HEK293 (cell line): ENCODE results near the gene PARK7.
A peak's percentile ranks its signal among the peaks of the same experiment; 100 is the strongest.

Source experiments
- CTCF ChIA-PET: fragments of 350-600 bp; formaldehyde crosslinking; extraction: SDS; loops from one replicate; lab custom pipeline; 2021; ENCODE audit warnings: antibody characterized with exemption; lab: Yijun Ruan, JAX
- POLR2A ChIA-PET: fragments of 300-600 bp; formaldehyde crosslinking; extraction: SDS; loops from one replicate; lab custom pipeline; 2020; ENCODE audit warnings: antibody characterized with exemption, inconsistent platforms; lab: Yijun Ruan, JAX
- H3K27ac ChIP-seq: fragments of 200-500 bp; sonication (Bioruptor generic); 2 replicates; pipeline ENCODE4 v1.5.1; 2014; ENCODE audit warnings: low read depth, low read length, control low read depth, inconsistent platforms; ENCODE audit errors: extremely low read depth
- H3K36me3 ChIP-seq, 2 experiments: fragments of 200-500 bp in 1 of 2; sonication (Bioruptor generic) in 1 of 2; 1 replicate in 1 of 2; 2 replicates in 1 of 2; pipeline ENCODE4 v1.5.1; 2014 to 2017; ENCODE audit warnings: inconsistent platforms in 2 of 2, low read length in 2 of 2; ENCODE audit not compliant: control insufficient read depth in 2 of 2, insufficient read depth in 1 of 2
- H3K4me1 ChIP-seq: fragments of 200-500 bp; sonication (Bioruptor generic); 2 replicates; pipeline ENCODE4 v1.5.1; 2014; ENCODE audit warnings: mild to moderate bottlenecking, low read length, inconsistent platforms; ENCODE audit not compliant: control insufficient read depth, insufficient read depth
- H3K4me3 ChIP-seq: 2 replicates; pipeline ENCODE4 v1.5.1; 2011; ENCODE audit warnings: low read depth, mild to moderate bottlenecking, control low read depth, low read length, moderate library complexity
- H3K9me3 ChIP-seq: fragments of 200-500 bp; sonication (Bioruptor generic); 2 replicates; pipeline ENCODE4 v1.5.1; 2014; ENCODE audit warnings: low read depth, low read length, inconsistent platforms; ENCODE audit not compliant: control insufficient read depth, insufficient read depth
- ATF2 ChIP-seq: fragments of 450-650 bp; formaldehyde crosslinking; IDR thresholded peaks from 2 replicates; pipeline ENCODE4 v1.5.1; 2016; ENCODE audit warnings: missing biosample characterization, missing genetic modification characterization, low read depth
- BCL11A ChIP-seq: fragments of 450-650 bp; formaldehyde crosslinking; IDR thresholded peaks from 2 replicates; pipeline ENCODE4 v1.5.1; 2016; ENCODE audit warnings: low read depth, missing biosample characterization, missing genetic modification characterization
- KLF1 ChIP-seq: fragments of 450-650 bp; formaldehyde crosslinking; IDR thresholded peaks from 2 replicates; pipeline ENCODE4 v1.5.1; 2016; ENCODE audit warnings: missing biosample characterization, missing genetic modification characterization
- MEIS1 ChIP-seq: sonication (generic); formaldehyde crosslinking; IDR thresholded peaks from 2 replicates; pipeline ENCODE4 v1.8.1; 2022; ENCODE audit warnings: missing genetic modification reagents, mild to moderate bottlenecking, borderline replicate concordance
- PRDM1 ChIP-seq: fragments of 450-650 bp; formaldehyde crosslinking; IDR thresholded peaks from 2 replicates; pipeline ENCODE4; 2016; ENCODE audit warnings: missing biosample characterization, missing genetic modification characterization
- RBAK ChIP-seq: fragments of 450-650 bp; formaldehyde crosslinking; IDR thresholded peaks from 2 replicates; pipeline ENCODE4 v1.5.1; 2016; ENCODE audit warnings: missing biosample characterization, missing genetic modification characterization
- SALL2 ChIP-seq: fragments of 450-650 bp; formaldehyde crosslinking; IDR thresholded peaks from 2 replicates; pipeline ENCODE4 v1.5.0; 2017; ENCODE audit warnings: missing biosample characterization, mild to moderate bottlenecking, missing genetic modification characterization, borderline replicate concordance
- SCRT2 ChIP-seq: fragments of 450-650 bp; formaldehyde crosslinking; IDR thresholded peaks from 2 replicates; pipeline ENCODE4 v1.5.1; 2016; ENCODE audit warnings: missing biosample characterization, missing genetic modification characterization
- SETDB1 ChIP-seq: IDR thresholded peaks from one replicate; pipeline ENCODE4 v1.6.1; 2017; ENCODE audit warnings: mild to moderate bottlenecking, low read length, moderate library complexity, mixed read lengths; ENCODE audit not compliant: insufficient read length
- SP3 ChIP-seq: fragments of 450-650 bp; formaldehyde crosslinking; IDR thresholded peaks from 2 replicates; pipeline ENCODE4 v1.5.1; 2016; ENCODE audit warnings: missing biosample characterization, missing genetic modification characterization
- TRIM28 ChIP-seq: IDR thresholded peaks from 2 replicates; pipeline ENCODE4 v1.6.1; 2011; ENCODE audit warnings: low read length, control low read depth, borderline replicate concordance
- ZBTB26 ChIP-seq: fragments of 450-650 bp; formaldehyde crosslinking; optimal IDR thresholded peaks from 2 replicates; pipeline ENCODE3; 2016; ENCODE audit warnings: missing biosample characterization, mild to moderate bottlenecking, missing genetic modification characterization
- ZBTB49 ChIP-seq: fragments of 450-650 bp; formaldehyde crosslinking; IDR thresholded peaks from 2 replicates; pipeline ENCODE4 v1.5.1; 2016; ENCODE audit warnings: missing biosample characterization, missing genetic modification characterization, low read depth
- ZBTB6 ChIP-seq: fragments of 450-650 bp; formaldehyde crosslinking; IDR thresholded peaks from 2 replicates; pipeline ENCODE4 v1.5.1; 2017; ENCODE audit warnings: missing biosample characterization, missing genetic modification characterization
- ZFP69B ChIP-seq: fragments of 450-650 bp; formaldehyde crosslinking; IDR thresholded peaks from 2 replicates; pipeline ENCODE4 v1.5.1; 2016; ENCODE audit warnings: missing biosample characterization, missing genetic modification characterization
- ZNF133 ChIP-seq: fragments of 450-650 bp; formaldehyde crosslinking; IDR thresholded peaks from 2 replicates; pipeline ENCODE4 v1.5.1; 2016; ENCODE audit warnings: missing biosample characterization, missing genetic modification characterization
- ZNF157 ChIP-seq: fragments of 450-650 bp; formaldehyde crosslinking; IDR thresholded peaks from 2 replicates; pipeline ENCODE4 v1.5.1; 2016; ENCODE audit warnings: missing biosample characterization, missing genetic modification characterization
- ZNF16 ChIP-seq: fragments of 450-650 bp; formaldehyde crosslinking; IDR thresholded peaks from 2 replicates; pipeline ENCODE4 v1.5.1; 2016; ENCODE audit warnings: low read depth, missing biosample characterization, missing genetic modification characterization
- ZNF19 ChIP-seq: fragments of 450-650 bp; formaldehyde crosslinking; IDR thresholded peaks from 2 replicates; pipeline ENCODE4; 2016; ENCODE audit warnings: missing biosample characterization, missing genetic modification characterization, low read depth
- ZNF221 ChIP-seq: fragments of 450-650 bp; formaldehyde crosslinking; IDR thresholded peaks from 2 replicates; pipeline ENCODE4 v1.5.1; 2017; ENCODE audit warnings: missing biosample characterization, missing genetic modification characterization, borderline replicate concordance
- ZNF26 ChIP-seq: fragments of 450-650 bp; formaldehyde crosslinking; IDR thresholded peaks from 2 replicates; pipeline ENCODE4 v1.5.1; 2016; ENCODE audit warnings: missing biosample characterization, missing genetic modification characterization
- ZNF324 ChIP-seq: fragments of 450-650 bp; formaldehyde crosslinking; IDR thresholded peaks from 2 replicates; pipeline ENCODE4 v1.5.1; 2016; ENCODE audit warnings: missing biosample characterization, missing genetic modification characterization
- ZNF362 ChIP-seq: fragments of 450-650 bp; formaldehyde crosslinking; IDR thresholded peaks from 2 replicates; pipeline ENCODE4 v1.5.1; 2016; ENCODE audit warnings: missing biosample characterization, missing genetic modification characterization
- ZNF404 ChIP-seq: fragments of 450-650 bp; formaldehyde crosslinking; IDR thresholded peaks from 2 replicates; pipeline ENCODE4 v1.5.1; 2017; ENCODE audit warnings: missing biosample characterization, missing genetic modification characterization
- ZNF544 ChIP-seq: fragments of 450-650 bp; formaldehyde crosslinking; IDR thresholded peaks from 2 replicates; pipeline ENCODE4 v1.5.0; 2017; ENCODE audit warnings: missing biosample characterization, missing genetic modification characterization
- ZNF548 ChIP-seq: fragments of 450-650 bp; formaldehyde crosslinking; IDR thresholded peaks from 2 replicates; pipeline ENCODE4 v1.5.1; 2016; ENCODE audit warnings: missing biosample characterization, missing genetic modification characterization
- ZNF549 ChIP-seq: fragments of 450-650 bp; IDR thresholded peaks from 2 replicates; pipeline ENCODE4 v1.5.1; 2018; ENCODE audit warnings: missing biosample characterization, missing genetic modification characterization, mild to moderate bottlenecking, inconsistent platforms, moderate library complexity
- ZNF610 ChIP-seq: fragments of 450-650 bp; formaldehyde crosslinking; IDR thresholded peaks from 2 replicates; pipeline ENCODE4 v1.5.1; 2016; ENCODE audit warnings: missing biosample characterization, missing genetic modification characterization, borderline replicate concordance
- ZNF837 ChIP-seq: fragments of 450-650 bp; formaldehyde crosslinking; IDR thresholded peaks from 2 replicates; pipeline ENCODE4 v1.5.1; 2016; ENCODE audit warnings: missing biosample characterization, missing genetic modification characterization
- ZXDB ChIP-seq: fragments of 450-650 bp; formaldehyde crosslinking; IDR thresholded peaks from 2 replicates; pipeline ENCODE4 v1.5.1; 2016; ENCODE audit warnings: missing biosample characterization, missing genetic modification characterization

Gene PARK7

GRCh38 chr1:8026976-8027747, 65.7 kb downstream of the PARK7 start:
- Histone ChIP-seq H3K4me1 (peaks cover 27% of the 10 kb centered on the region), H3K9me3 (no peaks in the 10 kb centered on the region), H3K27ac (peak overlapping the region; percentile 67), H3K4me3 (peak overlapping the region; percentile 43; the same call in 1 of the 2 replicates), H3K36me3 (no peaks in the 10 kb centered on the region)
- ChIA-PET CTCF (interaction anchor here (0.5 to 3.7 kb wide), 4 partner anchors 11 to 288 kb away, joined by 3 to 30 read pairs (median 17); no protein-coding TSS in a partner anchor), POLR2A (interaction anchor here (0.9 to 2.9 kb wide), 5 partner anchors 10 to 316 kb away, joined by 3 to 14 read pairs (median 4); no protein-coding TSS in a partner anchor)
- TF ChIP-seq ZBTB26 (no peak), ZNF549 (tag by site-specific recombination) (no peak), ZNF610 (tag by site-specific recombination) (no peak), ZNF548 (tag by site-specific recombination) (no peak), ZNF544 (no peak), BCL11A (tag by site-specific recombination) (peak; percentile 58; the same call in 1 of the 2 replicates), ZBTB6 (tag by site-specific recombination) (no peak), MEIS1 (CRISPR knock-in tag) (no peak), ATF2 (tag by site-specific recombination) (no peak), ZNF362 (no peak), SCRT2 (tag by site-specific recombination) (peak; percentile 82), ZNF324 (tag by site-specific recombination) (no peak), SALL2 (tag by site-specific recombination) (no peak), ZNF221 (tag by site-specific recombination) (no peak), ZNF157 (no peak), ZNF16 (tag by site-specific recombination) (no peak), ZNF837 (tag by site-specific recombination) (no peak), RBAK (tag by site-specific recombination) (no peak), SP3 (no peak), ZNF133 (tag by site-specific recombination) (peak; percentile 53), ZNF19 (tag by site-specific recombination) (no peak), TRIM28 (no peak), SETDB1 (no peak), ZNF404 (tag by site-specific recombination) (no peak), PRDM1 (no peak), ZXDB (tag by site-specific recombination) (no peak), KLF1 (tag by site-specific recombination) (peak; percentile 30; the same call in 1 of the 2 replicates), ZBTB49 (no peak), ZFP69B (no peak), ZNF26 (no peak)
